Measurements from ENCODE around the gene TBR1. TPM values are rescaled to one million over a fixed set of nuclear protein-coding genes. Genes with fewer than 3 reads are reported as not detected.

Gene TBR1
- polyA plus RNA-seq, 1 of the 3 experiments (the other 2 are of a cell fraction): not detected

GRCh38 chr2:161388146-161388779, 27.8 kb upstream of the TBR1 start:
- Histone ChIP-seq H3K9ac (no peak overlapping the region), H3K4me2 (no peak overlapping the region), H3K79me2 (ENCODE audit: insufficient read depth) (no peaks in the 10 kb centered on the region), H3K27me3 (ENCODE audit: insufficient read depth) (no peaks in the 10 kb centered on the region), H3K27ac (ENCODE audit: low read depth in 2 of 2, low read length in 1 of 2) (no peak overlapping the region), H3K4me1 (ENCODE audit: control insufficient read depth in 1 of 2, insufficient read depth in 2 of 2, low read depth in 1 of 2, low read length in 1 of 2) (no peaks in the 10 kb centered on the region; a peak in 2 of 4 replicates), H2AFZ (ENCODE audit: low read depth) (no peak overlapping the region), H3K36me3 (replicated peaks in 1 of 2; ENCODE audit: control insufficient read depth in 1 of 2, insufficient read depth in 2 of 2, low read length in 1 of 2) (peaks cover 55 to 60% of the 10 kb centered on the region in 2 experiments), H3F3A (replicated peaks; ENCODE audit: insufficient read depth) (peaks cover 2% of the 10 kb centered on the region), H3K4me3 (ENCODE audit: low read depth in 2 of 2, low read length in 1 of 2) (no peak overlapping the region), H4K20me1 (ENCODE audit: insufficient read depth) (no peaks in the 10 kb centered on the region), H3K9me2 (no peaks in the 10 kb centered on the region), H3K9me3 (no peaks in the 10 kb centered on the region)
- no peak for DNase-seq
- CTCF ChIA-PET: no interaction called here
- WGBS (ENCODE audit: low lambda C conversion rate): 94% methylated on average over 2 of the region's 2 CpGs
- POLR2A ChIA-PET: no interaction called here
- TF ChIP-seq FOSL2 (IDR thresholded peaks at IDR 0.05; ENCODE audit: borderline replicate concordance, low read depth) (no peak), MEF2A (IDR thresholded peaks at IDR 0.05; ENCODE audit: borderline replicate concordance, low read depth) (no peak), USF1 (IDR thresholded peaks at IDR 0.05; ENCODE audit: borderline replicate concordance, low read depth) (no peak), MXI1 (IDR thresholded peaks at IDR 0.05; ENCODE audit: low read depth, low read length) (no peak), NRF1 (IDR thresholded peaks at IDR 0.05; ENCODE audit: low read depth, low read length) (no peak), CHD2 (IDR thresholded peaks at IDR 0.05; ENCODE audit: low read length, partially characterized antibody) (no peak)

GRCh38 chr2:161391737-161392506, 24.2 kb upstream of the TBR1 start:
- CTCF ChIA-PET: no interaction called here
- Histone ChIP-seq H4K20me1 (ENCODE audit: insufficient read depth) (no peaks in the 10 kb centered on the region), H3K27ac (ENCODE audit: low read depth in 2 of 2, low read length in 1 of 2) (no peak overlapping the region), H3K4me3 (ENCODE audit: low read depth in 2 of 2, low read length in 1 of 2) (no peak overlapping the region), H2AFZ (ENCODE audit: low read depth) (no peak overlapping the region), H3K27me3 (ENCODE audit: insufficient read depth) (no peaks in the 10 kb centered on the region), H3K36me3 (replicated peaks in 1 of 2; ENCODE audit: control insufficient read depth in 1 of 2, insufficient read depth in 2 of 2, low read length in 1 of 2) (peaks cover 57 to 61% of the 10 kb centered on the region in 2 experiments), H3K9me3 (no peaks in the 10 kb centered on the region), H3K4me2 (no peak overlapping the region), H3K4me1 (ENCODE audit: control insufficient read depth in 1 of 2, insufficient read depth in 2 of 2, low read depth in 1 of 2, low read length in 1 of 2) (no peaks in the 10 kb centered on the region; a peak in 1 of 4 replicates), H3K9ac (no peak overlapping the region), H3F3A (replicated peaks; ENCODE audit: insufficient read depth) (peaks cover 2% of the 10 kb centered on the region), H3K79me2 (ENCODE audit: insufficient read depth) (no peaks in the 10 kb centered on the region), H3K9me2 (no peaks in the 10 kb centered on the region)
- DNase-seq: no peak
- POLR2A ChIA-PET: no interaction called here
- WGBS (ENCODE audit: low lambda C conversion rate): 94% methylated on average over 4 of the region's 4 CpGs
- TF ChIP-seq PBX3 (IDR thresholded peaks at IDR 0.05): no peak
- TF ChIP-seq MEF2A (IDR thresholded peaks at IDR 0.05; ENCODE audit: borderline replicate concordance, low read depth): no peak

- no peak for DNase-seq
- H2AFZ ChIP-seq (ENCODE audit: low read depth): no peak overlapping the region
- no peaks in the 10 kb centered on the region for H3F3A ChIP-seq (replicated peaks; ENCODE audit: insufficient read depth)
- H3K4me2 ChIP-seq: no peak overlapping the region
- H3K36me3 ChIP-seq (replicated peaks in 1 of 2; ENCODE audit: control insufficient read depth in 1 of 2, insufficient read depth in 2 of 2, low read length in 1 of 2): peaks cover 53 to 82% of the 10 kb centered on the region in 2 experiments
- H3K9me3 ChIP-seq: no peaks in the 10 kb centered on the region
- no peaks in the 10 kb centered on the region for H3K4me1 ChIP-seq (ENCODE audit: control insufficient read depth in 1 of 2, insufficient read depth in 2 of 2, low read depth in 1 of 2, low read length in 1 of 2)
- H3K27me3 ChIP-seq (ENCODE audit: insufficient read depth): no peaks in the 10 kb centered on the region
- no peaks in the 10 kb centered on the region for H4K20me1 ChIP-seq (ENCODE audit: insufficient read depth)
- CTCF ChIA-PET: no interaction called here
- no peaks in the 10 kb centered on the region for H3K9me2 ChIP-seq
- no peak overlapping the region for H3K9ac ChIP-seq
- WGBS (ENCODE audit: low lambda C conversion rate): 94% methylated on average over 2 of the region's 2 CpGs
- H3K79me2 ChIP-seq (ENCODE audit: insufficient read depth): no peaks in the 10 kb centered on the region
- no peak overlapping the region for H3K4me3 ChIP-seq (ENCODE audit: low read depth in 2 of 2, low read length in 1 of 2)
- no peak overlapping the region for H3K27ac ChIP-seq (ENCODE audit: low read depth in 2 of 2, low read length in 1 of 2)
- POLR2A ChIA-PET: no interaction called here
- TF ChIP-seq RFX5 (IDR thresholded peaks at IDR 0.05; ENCODE audit: low read length): no peak
- no peak for TF ChIP-seq ZBTB33 (IDR thresholded peaks at IDR 0.05; ENCODE audit: borderline replicate concordance, low read depth)
- no peak for TF ChIP-seq CTCF (IDR thresholded peaks at IDR 0.05)
- TF ChIP-seq ELF1 (IDR thresholded peaks at IDR 0.05): no peak
Measured at GRCh38 chr2:161400076-161400475, 16.0 kb upstream of the TBR1 start.
